WTC11 (cell line): Measurements from ENCODE around the gene MRPS9. TPM values are rescaled to one million over a fixed set of nuclear protein-coding genes. Genes with fewer than 3 reads are reported as not detected.

Experiments
- ATAC-seq: fragments of 200-7000 bp; cut with Tn5 transposase; 2 replicates; pipeline ENCODE4 v1.10.0; 2021; ENCODE audit warnings: mild to moderate bottlenecking, moderate library complexity
- CTCF ChIA-PET: fragments of 300-600 bp; sonication (Branson Sonifier 250); formaldehyde crosslinking; loops from one replicate; lab custom pipeline; 2021; ENCODE audit warnings: antibody characterized with exemption; lab: Charles Lee
- POLR2A ChIA-PET: fragments of 350-600 bp; sonication (Branson Sonifier 250); formaldehyde crosslinking; loops from one replicate; lab custom pipeline; 2021; ENCODE audit warnings: antibody characterized with exemption; lab: Charles Lee
- DNase-seq: peaks from one replicate; pipeline ENCODE4 v3.0.0; 2021; ENCODE audit warnings: low spot score
- H3K27ac Mint-ChIP-seq: 2 replicates; pipeline ENCODE4 v1.8.0; 2021; ENCODE audit warnings: mixed read lengths
- H3K27me3 Mint-ChIP-seq: 2 replicates; pipeline ENCODE4 v1.8.0; 2021; ENCODE audit warnings: low read depth, mild to moderate bottlenecking, moderate library complexity, mixed read lengths
- H3K36me3 Mint-ChIP-seq: 2 replicates; pipeline ENCODE4 v1.8.0; 2021; ENCODE audit warnings: mixed read lengths
- H3K4me1 Mint-ChIP-seq: 2 replicates; pipeline ENCODE4 v1.8.0; 2022; ENCODE audit warnings: mixed read lengths
- H3K4me3 Mint-ChIP-seq: 2 replicates; pipeline ENCODE4 v1.8.0; 2021; ENCODE audit warnings: mild to moderate bottlenecking, moderate library complexity, mixed read lengths
- H3K9me3 Mint-ChIP-seq: 2 replicates; pipeline ENCODE4 v1.8.0; 2021; ENCODE audit warnings: mixed read lengths
- ATF2 ChIP-seq: sonication (generic); formaldehyde crosslinking; IDR thresholded peaks from 2 replicates; pipeline ENCODE4 v1.8.1; 2022; ENCODE audit warnings: low read depth, missing genetic modification reagents, borderline replicate concordance
- CBFB ChIP-seq: sonication (generic); formaldehyde crosslinking; IDR thresholded peaks from 2 replicates; pipeline ENCODE4 v1.8.1; 2022; ENCODE audit warnings: mild to moderate bottlenecking, low read depth, missing genetic modification reagents
- CDX4 ChIP-seq: fragments of 250-450 bp; sonication (Bioruptor Pico); IDR thresholded peaks from 2 replicates; pipeline ENCODE4 v1.9.0; 2021; ENCODE audit warnings: moderate library complexity, mild to moderate bottlenecking, inconsistent platforms, borderline replicate concordance
- CREB1 ChIP-seq: sonication (generic); formaldehyde crosslinking; IDR thresholded peaks from 2 replicates; pipeline ENCODE4 v1.8.0; 2023; ENCODE audit warnings: mild to moderate bottlenecking, missing genetic modification reagents
- EMX1 ChIP-seq: fragments of 250-450 bp; sonication (Bioruptor Pico); IDR thresholded peaks from 2 replicates; pipeline ENCODE4 v1.8.0; 2021; ENCODE audit warnings: mild to moderate bottlenecking
- ESRRA ChIP-seq: sonication (generic); formaldehyde crosslinking; IDR thresholded peaks from 2 replicates; pipeline ENCODE4 v1.8.1; 2022; ENCODE audit warnings: mild to moderate bottlenecking, missing genetic modification reagents, borderline replicate concordance
- ETV6 ChIP-seq: sonication (generic); formaldehyde crosslinking; IDR thresholded peaks from 2 replicates; pipeline ENCODE4 v1.8.1; 2022; ENCODE audit warnings: mild to moderate bottlenecking, missing genetic modification reagents
- FOXJ3 ChIP-seq: sonication (generic); formaldehyde crosslinking; IDR thresholded peaks from 2 replicates; pipeline ENCODE4 v1.9.0; 2021; ENCODE audit warnings: missing genetic modification reagents, mild to moderate bottlenecking, borderline replicate concordance
- KAT7 ChIP-seq: sonication (generic); formaldehyde crosslinking; IDR thresholded peaks from 2 replicates; pipeline ENCODE4 v1.8.1; 2023; ENCODE audit warnings: missing genetic modification reagents, mild to moderate bottlenecking, borderline replicate concordance
- MLX ChIP-seq: sonication (generic); formaldehyde crosslinking; IDR thresholded peaks from 2 replicates; pipeline ENCODE4 v1.8.1; 2023; ENCODE audit warnings: mild to moderate bottlenecking, missing genetic modification reagents, moderate library complexity
- MYBL2 ChIP-seq: sonication (generic); formaldehyde crosslinking; IDR thresholded peaks from 2 replicates; pipeline ENCODE4 v1.8.1; 2023; ENCODE audit warnings: mild to moderate bottlenecking, moderate library complexity, missing genetic modification reagents
- NFATC4 ChIP-seq: fragments of 250-450 bp; sonication (Bioruptor Pico); IDR thresholded peaks from 2 replicates; pipeline ENCODE4 v1.9.0; 2021; ENCODE audit warnings: mild to moderate bottlenecking
- NR3C1 ChIP-seq: sonication (generic); formaldehyde crosslinking; conservative IDR thresholded peaks from 2 replicates; pipeline ENCODE4 v1.8.1; 2023; ENCODE audit warnings: low read depth, mild to moderate bottlenecking, missing genetic modification reagents
- PRRX2 ChIP-seq: fragments of 250-450 bp; sonication (Bioruptor Pico); IDR thresholded peaks from 2 replicates; pipeline ENCODE4 v1.8.0; 2021; ENCODE audit warnings: mild to moderate bottlenecking
- SMAD4 ChIP-seq: sonication (generic); formaldehyde crosslinking; IDR thresholded peaks from 2 replicates; pipeline ENCODE4 v1.8.0; 2022; ENCODE audit warnings: mild to moderate bottlenecking, missing genetic modification reagents
- TEAD1 ChIP-seq: sonication (generic); formaldehyde crosslinking; IDR thresholded peaks from 2 replicates; pipeline ENCODE4 v1.8.0; 2022; ENCODE audit warnings: mild to moderate bottlenecking, missing genetic modification reagents
- TEAD4 ChIP-seq: sonication (generic); formaldehyde crosslinking; IDR thresholded peaks from 2 replicates; pipeline ENCODE4 v1.8.0; 2022; ENCODE audit warnings: mild to moderate bottlenecking, missing genetic modification reagents
- ZNF138 ChIP-seq: sonication (generic); formaldehyde crosslinking; conservative IDR thresholded peaks from 2 replicates; pipeline ENCODE4 v1.8.1; 2022; ENCODE audit warnings: mild to moderate bottlenecking, moderate library complexity, missing genetic modification reagents
- ZNF317 ChIP-seq: sonication (generic); formaldehyde crosslinking; IDR thresholded peaks from 2 replicates; pipeline ENCODE4 v1.8.1; 2023; ENCODE audit warnings: low read depth, mild to moderate bottlenecking, moderate library complexity, missing genetic modification reagents, borderline replicate concordance
- total RNA-seq: library from RNA; stranded (reverse); gene quantifications from 3 replicates; pipeline ENCODE4 v1.2.3, GENCODE V29; 2021
- TF ChIP-seq, protein P1 (sequence below): sonication (generic); formaldehyde crosslinking; IDR thresholded peaks from 2 replicates; pipeline ENCODE4 v1.8.1; 2023; ENCODE audit warnings: mild to moderate bottlenecking, missing genetic modification reagents
- TF ChIP-seq, protein P2 (sequence below): sonication (generic); formaldehyde crosslinking; conservative IDR thresholded peaks from 2 replicates; pipeline ENCODE4 v1.8.1; 2022; ENCODE audit warnings: mild to moderate bottlenecking, missing genetic modification reagents
- TF ChIP-seq, protein P3 (sequence below): fragments of 250-450 bp; sonication (Bioruptor Pico); IDR thresholded peaks from 2 replicates; pipeline ENCODE4 v2.1.2; 2022; ENCODE audit warnings: mild to moderate bottlenecking, moderate library complexity
- TF ChIP-seq, protein P4 (sequence below): fragments of 200-600 bp; IDR thresholded peaks from 2 replicates; pipeline ENCODE4 v1.8.0; 2022; ENCODE audit warnings: antibody characterized with exemption
- TF ChIP-seq, protein P5 (sequence below): fragments of 250-450 bp; sonication (Bioruptor Pico); conservative IDR thresholded peaks from 2 replicates; pipeline ENCODE4 v1.9.0; 2021; ENCODE audit warnings: mild to moderate bottlenecking

The MRPS9 gene
- total RNA-seq, 1 experiment from 2014 or later: 75.3 TPM

DNA sequence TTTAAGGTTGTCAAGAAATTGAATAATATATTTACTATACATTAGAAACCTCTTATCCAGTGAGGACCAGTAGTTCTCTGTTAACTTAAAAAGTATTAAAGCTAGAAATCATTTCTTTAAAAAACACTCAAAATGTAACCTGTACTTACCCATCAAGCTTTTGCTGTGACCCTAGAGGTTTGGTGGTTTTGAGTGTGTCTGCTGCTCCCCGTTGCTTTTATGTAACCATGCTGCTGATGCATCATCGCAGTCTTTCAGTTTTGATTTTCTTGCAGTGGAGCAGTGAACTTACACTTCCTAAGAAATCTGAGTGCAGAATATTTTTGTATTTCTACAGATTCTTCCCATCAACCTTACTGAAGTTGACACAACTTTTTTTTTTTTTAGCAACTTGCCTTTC is 34.2 kb downstream of the MRPS9 start (continued):
- no peak for TF ChIP-seq ATF2 (CRISPR knock-in tag)

DNA sequence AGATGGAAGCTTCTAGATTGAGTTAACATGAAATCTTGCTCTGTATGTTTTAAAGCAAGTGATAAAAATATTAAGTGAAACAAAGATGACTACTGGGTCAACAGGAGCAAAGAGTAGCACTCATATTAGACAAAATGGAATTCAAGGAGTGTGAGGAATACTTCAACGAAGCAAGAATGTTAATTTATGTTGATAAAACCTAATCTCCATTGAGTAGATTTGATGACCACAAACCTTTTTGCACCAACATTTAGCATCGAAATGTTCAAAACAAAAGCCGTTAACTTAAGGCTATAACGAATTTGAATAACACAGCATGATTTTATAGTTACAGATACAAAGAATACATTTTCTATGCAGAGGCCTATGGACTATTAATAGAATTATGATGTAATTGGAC is 35.7 kb downstream of the MRPS9 start:
- H3K9me3 Mint-ChIP-seq: no peaks in the 10 kb centered on the region
- peaks cover 7% of the 10 kb centered on the region for H3K36me3 Mint-ChIP-seq
- CTCF ChIA-PET: no interaction called here
- no peak overlapping the region for H3K4me3 Mint-ChIP-seq
- no peaks in the 10 kb centered on the region for H3K27me3 Mint-ChIP-seq
- ATAC-seq: no peak
- TF ChIP-seq EMX1 (CRISPR knock-in tag) (no peak), MLX (CRISPR knock-in tag) (no peak), ESRRA (CRISPR knock-in tag) (no peak), PRRX2 (no peak), SMAD4 (CRISPR knock-in tag) (no peak), TEAD4 (no peak), FOXJ3 (no peak), CBFB (CRISPR knock-in tag) (no peak), MYBL2 (no peak), CDX4 (CRISPR knock-in tag) (no peak), ZNF138 (CRISPR knock-in tag) (no peak), NFATC4 (no peak)
- TF ChIP-seq, protein P1, sequence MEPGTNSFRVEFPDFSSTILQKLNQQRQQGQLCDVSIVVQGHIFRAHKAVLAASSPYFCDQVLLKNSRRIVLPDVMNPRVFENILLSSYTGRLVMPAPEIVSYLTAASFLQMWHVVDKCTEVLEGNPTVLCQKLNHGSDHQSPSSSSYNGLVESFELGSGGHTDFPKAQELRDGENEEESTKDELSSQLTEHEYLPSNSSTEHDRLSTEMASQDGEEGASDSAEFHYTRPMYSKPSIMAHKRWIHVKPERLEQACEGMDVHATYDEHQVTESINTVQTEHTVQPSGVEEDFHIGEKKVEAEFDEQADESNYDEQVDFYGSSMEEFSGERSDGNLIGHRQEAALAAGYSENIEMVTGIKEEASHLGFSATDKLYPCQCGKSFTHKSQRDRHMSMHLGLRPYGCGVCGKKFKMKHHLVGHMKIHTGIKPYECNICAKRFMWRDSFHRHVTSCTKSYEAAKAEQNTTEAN (CRISPR knock-in tag): no peak
- TF ChIP-seq, protein P2, sequence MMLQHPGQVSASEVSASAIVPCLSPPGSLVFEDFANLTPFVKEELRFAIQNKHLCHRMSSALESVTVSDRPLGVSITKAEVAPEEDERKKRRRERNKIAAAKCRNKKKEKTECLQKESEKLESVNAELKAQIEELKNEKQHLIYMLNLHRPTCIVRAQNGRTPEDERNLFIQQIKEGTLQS (CRISPR knock-in tag): no peak
- TF ChIP-seq, protein P3, sequence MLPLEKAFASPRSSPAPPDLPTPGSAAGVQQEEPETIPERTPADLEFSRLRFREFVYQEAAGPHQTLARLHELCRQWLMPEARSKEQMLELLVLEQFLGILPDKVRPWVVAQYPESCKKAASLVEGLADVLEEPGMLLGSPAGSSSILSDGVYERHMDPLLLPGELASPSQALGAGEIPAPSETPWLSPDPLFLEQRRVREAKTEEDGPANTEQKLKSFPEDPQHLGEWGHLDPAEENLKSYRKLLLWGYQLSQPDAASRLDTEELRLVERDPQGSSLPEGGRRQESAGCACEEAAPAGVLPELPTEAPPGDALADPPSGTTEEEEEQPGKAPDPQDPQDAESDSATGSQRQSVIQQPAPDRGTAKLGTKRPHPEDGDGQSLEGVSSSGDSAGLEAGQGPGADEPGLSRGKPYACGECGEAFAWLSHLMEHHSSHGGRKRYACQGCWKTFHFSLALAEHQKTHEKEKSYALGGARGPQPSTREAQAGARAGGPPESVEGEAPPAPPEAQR (CRISPR knock-in tag): no peak
- TF ChIP-seq, protein P4, sequence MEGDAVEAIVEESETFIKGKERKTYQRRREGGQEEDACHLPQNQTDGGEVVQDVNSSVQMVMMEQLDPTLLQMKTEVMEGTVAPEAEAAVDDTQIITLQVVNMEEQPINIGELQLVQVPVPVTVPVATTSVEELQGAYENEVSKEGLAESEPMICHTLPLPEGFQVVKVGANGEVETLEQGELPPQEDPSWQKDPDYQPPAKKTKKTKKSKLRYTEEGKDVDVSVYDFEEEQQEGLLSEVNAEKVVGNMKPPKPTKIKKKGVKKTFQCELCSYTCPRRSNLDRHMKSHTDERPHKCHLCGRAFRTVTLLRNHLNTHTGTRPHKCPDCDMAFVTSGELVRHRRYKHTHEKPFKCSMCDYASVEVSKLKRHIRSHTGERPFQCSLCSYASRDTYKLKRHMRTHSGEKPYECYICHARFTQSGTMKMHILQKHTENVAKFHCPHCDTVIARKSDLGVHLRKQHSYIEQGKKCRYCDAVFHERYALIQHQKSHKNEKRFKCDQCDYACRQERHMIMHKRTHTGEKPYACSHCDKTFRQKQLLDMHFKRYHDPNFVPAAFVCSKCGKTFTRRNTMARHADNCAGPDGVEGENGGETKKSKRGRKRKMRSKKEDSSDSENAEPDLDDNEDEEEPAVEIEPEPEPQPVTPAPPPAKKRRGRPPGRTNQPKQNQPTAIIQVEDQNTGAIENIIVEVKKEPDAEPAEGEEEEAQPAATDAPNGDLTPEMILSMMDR: no peak
- TF ChIP-seq, all 79 proteins: peak for 0
- DNase-seq: no peak
- Mint-ChIP-seq H3K27ac (no peak overlapping the region), H3K4me1 (peaks cover 38% of the 10 kb centered on the region)
- POLR2A ChIA-PET: interaction anchor here (0.5 kb wide), 1 partner anchor 12 kb away, joined by 3 read pairs; no protein-coding TSS in a partner anchor

DNA sequence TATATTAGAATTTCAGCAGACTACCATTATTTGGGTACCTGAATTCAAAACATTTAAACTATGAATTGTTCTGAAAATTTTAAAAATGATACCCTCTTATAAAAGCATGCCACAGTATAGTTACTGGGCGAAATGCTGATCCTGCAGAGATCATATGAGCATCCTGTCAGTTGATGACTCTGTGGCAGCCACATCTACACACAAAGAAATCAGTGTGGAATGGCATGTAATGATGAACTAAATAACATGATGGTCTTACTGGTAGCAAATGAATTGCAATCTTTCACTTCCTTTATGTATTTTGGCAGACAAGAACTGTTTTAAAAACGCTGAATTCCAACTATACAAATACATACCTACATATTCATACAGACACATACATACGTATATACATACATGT is 38.3 kb downstream of the MRPS9 start:
- CTCF ChIA-PET: no interaction called here
- Mint-ChIP-seq H3K36me3 (peaks cover 7% of the 10 kb centered on the region), H3K27ac (no peak overlapping the region), H3K4me3 (no peak overlapping the region), H3K9me3 (no peaks in the 10 kb centered on the region), H3K27me3 (no peaks in the 10 kb centered on the region), H3K4me1 (peaks cover 46% of the 10 kb centered on the region)
- ATAC-seq: no peak
- TF ChIP-seq, protein P5, sequence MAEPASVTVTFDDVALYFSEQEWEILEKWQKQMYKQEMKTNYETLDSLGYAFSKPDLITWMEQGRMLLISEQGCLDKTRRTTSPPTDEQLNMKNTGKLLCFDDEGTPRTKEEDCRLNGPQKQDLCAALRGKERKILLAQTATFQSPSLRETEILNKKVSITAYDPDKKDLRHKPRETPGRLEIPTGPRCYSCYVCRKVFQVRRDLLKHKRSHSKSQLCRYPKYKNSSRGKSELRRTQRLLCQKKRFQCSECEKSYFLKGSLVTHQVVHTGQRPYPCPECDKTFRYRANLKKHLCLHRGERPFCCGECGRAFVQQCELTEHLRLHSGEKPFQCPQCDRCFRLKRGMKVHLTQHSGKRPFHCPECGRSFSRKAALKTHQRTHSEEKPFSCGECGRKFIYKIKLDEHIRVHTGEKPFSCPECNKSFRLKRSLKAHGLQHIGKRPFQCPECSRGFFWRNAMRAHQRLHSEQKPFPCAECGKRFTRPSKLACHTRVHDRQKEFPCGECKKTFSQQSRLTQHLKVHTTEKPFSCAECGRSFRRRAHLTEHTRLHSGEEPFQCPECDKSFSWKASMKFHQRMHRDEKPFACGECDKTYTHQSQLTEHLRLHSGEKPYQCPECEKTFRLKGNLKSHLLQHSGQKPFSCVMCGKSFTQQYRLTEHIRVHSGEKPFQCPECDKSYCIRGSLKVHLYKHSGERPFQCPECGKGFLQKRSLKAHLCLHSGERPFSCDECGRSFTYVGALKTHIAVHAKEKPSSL (CRISPR knock-in tag): no peak
- TF ChIP-seq TEAD1 (CRISPR knock-in tag) (no peak), NR3C1 (CRISPR knock-in tag) (no peak), ETV6 (CRISPR knock-in tag) (no peak), KAT7 (no peak), ZNF317 (CRISPR knock-in tag) (no peak), CREB1 (CRISPR knock-in tag) (no peak)
- no peak for DNase-seq
- POLR2A ChIA-PET: no interaction called here
